Endodermal cell (in vitro differentiated cells): ENCODE data around the gene FOXR2. TPM values are rescaled to one million over a fixed set of nuclear protein-coding genes. Genes with fewer than 3 reads are reported as not detected.

Source experiments
- DNase-seq: peaks from one replicate; pipeline ENCODE4 v3.0.0-alpha.2; 2017
- H3K27ac ChIP-seq: 2 replicates; pipeline ENCODE4 v1.5.1; 2013; ENCODE audit warnings: mild to moderate bottlenecking, low read depth, low read length, moderate library complexity
- H3K27me3 ChIP-seq: 2 replicates; pipeline ENCODE4 v1.6.1; 2013; ENCODE audit warnings: mild to moderate bottlenecking, low read length, moderate library complexity; ENCODE audit not compliant: insufficient read depth, control insufficient read depth, poor library complexity, severe bottlenecking
- H3K36me3 ChIP-seq: 2 replicates; pipeline ENCODE4 v1.7.0; 2013; ENCODE audit warnings: mild to moderate bottlenecking, low read length, moderate library complexity; ENCODE audit not compliant: control insufficient read depth, insufficient read depth
- H3K4me1 ChIP-seq: one replicate; pipeline ENCODE4 v1.7.0; 2013; ENCODE audit warnings: low read length; ENCODE audit not compliant: control insufficient read depth, insufficient read depth
- H3K4me3 ChIP-seq: 2 replicates; pipeline ENCODE4 v1.5.1; 2013; ENCODE audit warnings: mild to moderate bottlenecking, low read length, moderate library complexity
- H3K9ac ChIP-seq: 2 replicates; pipeline ENCODE4 v1.6.1; 2013; ENCODE audit warnings: mild to moderate bottlenecking, low read length, moderate library complexity; ENCODE audit not compliant: poor library complexity, severe bottlenecking; ENCODE audit errors: extremely low read depth
- H3K9me3 ChIP-seq: 2 replicates; pipeline ENCODE4 v1.6.1; 2013; ENCODE audit warnings: mild to moderate bottlenecking, low read length, moderate library complexity; ENCODE audit not compliant: control insufficient read depth
- H3K27ac Mint-ChIP-seq: 2 replicates; pipeline ENCODE4 v1.8.0; 2020; ENCODE audit warnings: mixed read lengths
- H3K27me3 Mint-ChIP-seq: 2 replicates; pipeline ENCODE4 v1.8.0; 2021; ENCODE audit warnings: mild to moderate bottlenecking, mixed read lengths; ENCODE audit not compliant: insufficient read depth
- H3K36me3 Mint-ChIP-seq: 2 replicates; pipeline ENCODE4 v1.8.0; 2020; ENCODE audit warnings: low read depth, mixed read lengths
- H3K4me1 Mint-ChIP-seq: 2 replicates; pipeline ENCODE4 v1.8.0; 2020; ENCODE audit warnings: mixed read lengths
- H3K4me3 Mint-ChIP-seq: 2 replicates; pipeline ENCODE4 v1.8.0; 2020; ENCODE audit warnings: mild to moderate bottlenecking, moderate library complexity, mixed read lengths
- H3K9me3 Mint-ChIP-seq: 2 replicates; pipeline ENCODE4 v1.8.0; 2020; ENCODE audit warnings: mild to moderate bottlenecking, mixed read lengths
- CTCF ChIP-seq: fragments of 200-600 bp; sonication (generic); conservative IDR thresholded peaks from 2 replicates; pipeline ENCODE4 v1.5.0; 2021; ENCODE audit warnings: antibody characterized with exemption, mild to moderate bottlenecking
- WGBS, 2 experiments: methylation state at CpG; one replicate each; pipeline versions ENCODE4 v1.1.5 to v1.1.7; 2013; ENCODE audit warnings: missing lambda C conversion rate in 2 of 2, mixed read lengths in 1 of 2; ENCODE audit not compliant: insufficient coverage in 1 of 2, insufficient read length in 1 of 2; 5-methylcytosine and 5-hydroxymethylcytosine counted together
- total RNA-seq, 2 donors: library from RNA; stranded (reverse); fragmentation: NEBNext Ultra II Directional in 1 of 2; extraction: Animal tissue kit (Norgen Biotek cat#: 25700) in 1 of 2; gene quantifications; 2 replicates in 1 of 2; 3 replicates in 1 of 2; pipeline ENCODE4 v1.2.1, GENCODE V29; 2021

Gene FOXR2
- total RNA-seq, 2 donors from 2014 or later = not detected

DNA sequence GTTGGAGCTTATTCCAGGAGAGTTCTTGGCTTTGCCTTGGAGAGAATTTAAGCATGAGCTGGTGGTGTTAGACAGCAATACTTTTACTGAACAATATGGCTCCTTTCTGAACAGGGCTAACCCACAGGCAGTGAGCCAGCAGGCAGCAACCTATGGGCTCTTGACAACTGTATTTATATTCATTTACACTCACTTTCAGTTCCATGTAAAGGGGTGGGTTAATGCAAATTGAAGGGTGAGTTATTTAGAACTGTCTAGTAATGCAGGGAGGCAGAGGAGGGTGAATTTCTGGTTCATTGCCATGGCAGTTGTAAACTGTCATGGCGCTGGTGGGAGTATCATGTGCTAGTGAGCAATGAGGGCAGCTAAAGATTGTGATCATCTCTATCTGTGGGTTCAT is 15.7 kb downstream of the FOXR2 start:
- peaks cover 63% of the 10 kb centered on the region for H3K9me3 Mint-ChIP-seq
- WGBS, 2 experiments = 54% methylated on average over 1 of the region's 1 CpG; no CpG with 5 or more reads in 1 of the 2 experiments
- no peak overlapping the region for H3K9ac ChIP-seq
- H3K36me3 Mint-ChIP-seq = peaks cover 4% of the 10 kb centered on the region
- no peaks in the 10 kb centered on the region for H3K27me3 ChIP-seq
- no peak for DNase-seq
- no peak overlapping the region for H3K27ac Mint-ChIP-seq
- no peaks in the 10 kb centered on the region for H3K27me3 Mint-ChIP-seq
- no peak overlapping the region for H3K4me3 Mint-ChIP-seq
- H3K9me3 ChIP-seq = no peaks in the 10 kb centered on the region
- TF ChIP-seq CTCF = no peak
- H3K4me1 ChIP-seq = no peaks in the 10 kb centered on the region
- H3K36me3 ChIP-seq = no peaks in the 10 kb centered on the region
- no peak overlapping the region for H3K27ac ChIP-seq
- no peak overlapping the region for H3K4me3 ChIP-seq
- no peaks in the 10 kb centered on the region for H3K4me1 Mint-ChIP-seq

GRCh38 chrX:55640854-55641253 is 17.7 kb downstream of the FOXR2 start:
- no peak overlapping the region for H3K9ac ChIP-seq
- H3K4me3 ChIP-seq = no peak overlapping the region
- no peaks in the 10 kb centered on the region for H3K9me3 ChIP-seq
- Mint-ChIP-seq H3K9me3 (peaks cover 63% of the 10 kb centered on the region), H3K36me3 (peaks cover 4% of the 10 kb centered on the region), H3K27ac (no peak overlapping the region), H3K4me1 (no peaks in the 10 kb centered on the region), H3K27me3 (no peaks in the 10 kb centered on the region), H3K4me3 (no peak overlapping the region)
- no peak for DNase-seq
- no peaks in the 10 kb centered on the region for H3K4me1 ChIP-seq
- no peak overlapping the region for H3K27ac ChIP-seq
- no peaks in the 10 kb centered on the region for H3K36me3 ChIP-seq
- no peaks in the 10 kb centered on the region for H3K27me3 ChIP-seq
- 66% methylated on average over 4 of the region's 4 CpGs; no CpG with 5 or more reads in 1 of the 2 experiments for WGBS, 2 experiments
- TF ChIP-seq CTCF = no peak

DNA sequence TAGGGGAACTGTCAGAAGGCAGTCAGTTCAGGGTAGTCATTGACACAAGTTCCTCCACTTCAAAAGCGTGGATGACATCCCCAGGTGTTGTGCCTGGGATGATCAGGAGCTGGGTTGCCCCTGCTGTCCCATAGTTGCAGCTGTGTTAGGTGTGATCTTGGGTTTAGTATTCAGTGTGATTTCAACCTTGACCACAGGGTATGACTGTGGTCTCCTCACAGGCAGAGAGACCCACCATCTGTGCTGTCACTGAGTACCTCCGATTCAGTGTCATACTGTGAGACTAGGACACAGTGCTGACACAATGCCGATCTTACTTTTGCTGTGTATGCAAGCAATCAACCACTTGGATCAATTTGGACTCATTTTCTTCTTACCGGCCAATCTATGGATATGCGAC is 25.2 kb downstream of the FOXR2 start:
- Histone ChIP-seq H3K27ac (no peak overlapping the region), H3K4me1 (no peaks in the 10 kb centered on the region), H3K27me3 (no peaks in the 10 kb centered on the region), H3K9me3 (no peaks in the 10 kb centered on the region), H3K36me3 (no peaks in the 10 kb centered on the region), H3K9ac (no peak overlapping the region), H3K4me3 (no peak overlapping the region)
- DNase-seq = no peak
- TF ChIP-seq CTCF = no peak
- Mint-ChIP-seq H3K27ac (no peak overlapping the region), H3K36me3 (no peaks in the 10 kb centered on the region), H3K4me1 (no peaks in the 10 kb centered on the region), H3K4me3 (no peak overlapping the region), H3K9me3 (peaks cover 84% of the 10 kb centered on the region), H3K27me3 (no peaks in the 10 kb centered on the region)
- WGBS, 2 experiments = 85 to 92% methylated on average over 2 to 5 of the region's 5 CpGs
